Dorsolateral prefrontal cortex (tissue), 118 donors: Measurements from ENCODE around the gene S1PR4. TPM values are rescaled to one million over a fixed set of nuclear protein-coding genes. Genes with fewer than 3 reads are reported as not detected.

Experiments used
- total RNA-seq, 120 experiments: library from RNA; stranded (reverse); gene quantifications; one replicate each; pipeline versions ENCODE4 v1.2.3 to v1.2.4, GENCODE V29; 2022

S1PR4 gene
- total RNA-seq, 120 experiments from 2014 or later: 0.28 to 3.3 (median 0.64) TPM; not detected in 56

Other genes starting within 250 kb of the S1PR4 start
- gene ZNF77, start 233.8 kb upstream of the S1PR4 start, total RNA-seq: 1 to 10 TPM; 3.0 to 8.8 (median 4.8) TPM
- 1 to 10 TPM in 60 of 120 experiments, under 1 TPM in 54, not detected in 6; 0.23 to 3.4 (median 1.1) TPM for gene TLE6, start 201.2 kb upstream of the S1PR4 start, total RNA-seq
- 10 to 100 TPM; 20.7 to 66.1 (median 34.1) TPM for gene TLE2, start 149.5 kb upstream of the S1PR4 start, total RNA-seq
- gene TLE5, start 116.3 kb upstream of the S1PR4 start, total RNA-seq: 100 to 1,000 TPM; 425 to 952 (median 709) TPM
- 100 to 1,000 TPM in 1 of 120 experiments, 10 to 100 TPM in 119; 48.7 to 103 (median 61.3) TPM for gene GNA11, start 84.4 kb upstream of the S1PR4 start, total RNA-seq
- 10 to 100 TPM in 2 of 120 experiments, 1 to 10 TPM in 118; 2.3 to 11.9 (median 6.1) TPM for gene GNA15, start 42.7 kb upstream of the S1PR4 start, total RNA-seq
- gene NCLN, start 7.2 kb downstream of the S1PR4 start, total RNA-seq: 10 to 100 TPM; 27.6 to 59.4 (median 41.0) TPM
- gene CELF5, start 45.9 kb downstream of the S1PR4 start, total RNA-seq: 100 to 1,000 TPM in 42 of 120 experiments, 10 to 100 TPM in 78; 29.0 to 154 (median 91.2) TPM
- gene NFIC, start 187.8 kb downstream of the S1PR4 start, total RNA-seq: 100 to 1,000 TPM in 118 of 120 experiments, 10 to 100 TPM in 2; 98.0 to 269 (median 135) TPM